Left ventricle myocardium superior (tissue), 1 donor: ENCODE data around the gene PNPLA7. TPM values are rescaled to one million over a fixed set of nuclear protein-coding genes. Genes with fewer than 3 reads are reported as not detected.
"Not testable (repeated sequence)": the region's sequence is repeated elsewhere in the genome, so short reads cannot be mapped to it uniquely, and the experiment has no call there.

Source experiments
- ATAC-seq: fragments of 200-7000 bp; cut with Tn5 transposase; one replicate; pipeline ENCODE4 v1.9.1; 2020; ENCODE audit warnings: mild to moderate bottlenecking, moderate library complexity
- DNase-seq: peaks from one replicate; pipeline ENCODE4 v3.0.0-alpha.2; 2020
- intact Hi-C: fragments of 100-400 bp; cut with micrococcal nuclease; formaldehyde crosslinking; loops from one replicate; pipeline ENCODE4 v1.11.0; 2022
- total RNA-seq: library from RNA; stranded (reverse); fragmentation: NEBNext Ultra II Directional; extraction: Animal tissue kit (Norgen Biotek cat#: 25700); gene quantifications from one replicate; pipeline ENCODE4 v1.2.1, GENCODE V29; 2021
- donor health status: DM: no; HTN: yes; CAD: no; lungs with severe emphysema.

Gene PNPLA7
- total RNA-seq, 1 donor from 2014 or later, result 10.7 TPM

- ATAC-seq (peak; percentile 92), DNase-seq (peak; percentile 99)
- intact Hi-C loops, result no loop called here
Measured at GRCh38 chr9:137578518-137579258, 28.5 kb upstream of the PNPLA7 start, which contains the start of gene DPH7. DPH7 (minus strand) TSS chr9:137578925; CDS start chr9:137578777, 148 bp downstream.

DNA sequence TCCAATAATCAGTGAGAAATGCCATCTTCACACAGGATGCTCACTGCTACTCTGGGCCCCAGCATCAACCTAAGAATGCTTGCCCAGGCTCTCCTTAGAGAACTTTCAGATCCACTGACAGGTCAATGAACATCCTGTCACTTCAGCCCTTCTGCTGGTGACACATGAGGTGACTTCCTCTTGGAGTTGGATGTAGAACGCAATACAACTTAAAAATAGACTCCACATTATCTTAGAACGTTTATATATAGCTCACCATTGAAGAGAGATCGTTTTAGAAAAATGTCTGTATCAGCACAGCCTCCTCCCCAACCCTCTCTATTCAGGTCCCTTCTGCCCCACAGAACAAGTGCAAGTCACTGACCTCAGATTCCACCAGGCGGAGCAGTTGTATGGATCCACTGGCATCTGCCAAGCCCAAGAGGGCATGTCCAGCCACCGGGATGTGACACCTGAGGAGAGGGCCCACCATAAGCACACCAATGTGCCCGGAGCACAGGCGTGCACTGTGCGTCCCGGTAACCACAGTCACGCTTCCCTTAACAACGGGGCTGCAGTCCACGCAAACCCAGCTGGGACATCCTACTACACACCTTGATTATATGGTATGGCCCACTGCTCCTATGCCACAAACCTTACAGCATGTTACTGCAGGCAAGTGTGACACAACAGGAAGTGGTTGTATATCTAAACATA, 25.7 kb upstream of the PNPLA7 start:
- DNase-seq, result peak; percentile 53
- intact Hi-C loops, result no loop called here
- ATAC-seq, result peak; percentile 65

DNA sequence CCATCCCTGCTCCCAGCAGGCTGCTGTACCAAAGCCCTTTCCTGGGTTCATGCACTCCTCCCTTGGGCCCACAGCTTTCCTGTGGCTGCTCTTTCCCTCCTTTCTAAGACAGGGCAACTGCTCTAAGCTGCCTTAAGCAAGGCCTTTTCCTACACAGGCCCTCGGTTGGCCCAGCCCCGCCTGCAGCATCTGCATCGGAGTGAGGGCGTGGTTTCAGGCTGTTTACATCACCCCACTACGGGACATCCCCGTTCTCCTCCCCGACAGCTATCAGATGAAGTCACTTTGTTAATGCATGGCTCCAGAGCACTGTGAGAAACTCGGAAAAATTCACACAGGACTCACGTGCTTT, 25.1 kb upstream of the PNPLA7 start:
- intact Hi-C loops, result no loop called here
- no peak for ATAC-seq
- DNase-seq, result no peak

DNA sequence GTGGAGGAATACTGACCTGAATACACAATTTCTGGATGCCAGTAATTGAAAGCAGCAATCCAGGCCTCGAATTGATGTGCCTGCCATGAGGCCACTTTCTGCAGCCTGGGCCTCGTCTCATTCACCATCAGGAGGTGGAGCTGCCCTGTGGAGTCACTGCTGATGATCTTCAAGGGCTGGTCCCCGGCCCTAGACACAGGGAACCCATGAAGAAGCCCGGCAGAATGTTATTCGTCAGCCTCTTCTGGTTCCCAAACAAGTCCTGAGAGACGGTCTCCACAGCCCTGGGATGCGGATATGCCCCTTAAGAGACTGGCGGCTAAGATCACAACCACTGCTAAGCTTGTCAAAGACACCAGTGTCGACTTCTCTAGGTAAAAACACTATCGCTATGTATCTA, 24.0 kb upstream of the PNPLA7 start:
- intact Hi-C loops, result no loop called here
- ATAC-seq, result no peak
- DNase-seq, result no peak

GRCh38 chr9:137570566-137570965, 20.4 kb upstream of the PNPLA7 start:
- intact Hi-C loops, result no loop called here

GRCh38 chr9:137569609-137570203, 19.5 kb upstream of the PNPLA7 start:
- intact Hi-C loops, result no loop called here
- no peak for DNase-seq
- ATAC-seq, result no peak

More at GRCh38 chr9:137570566-137570965, 20.4 kb upstream of the PNPLA7 start:
- no peak for ATAC-seq
- DNase-seq, result no peak

DNA sequence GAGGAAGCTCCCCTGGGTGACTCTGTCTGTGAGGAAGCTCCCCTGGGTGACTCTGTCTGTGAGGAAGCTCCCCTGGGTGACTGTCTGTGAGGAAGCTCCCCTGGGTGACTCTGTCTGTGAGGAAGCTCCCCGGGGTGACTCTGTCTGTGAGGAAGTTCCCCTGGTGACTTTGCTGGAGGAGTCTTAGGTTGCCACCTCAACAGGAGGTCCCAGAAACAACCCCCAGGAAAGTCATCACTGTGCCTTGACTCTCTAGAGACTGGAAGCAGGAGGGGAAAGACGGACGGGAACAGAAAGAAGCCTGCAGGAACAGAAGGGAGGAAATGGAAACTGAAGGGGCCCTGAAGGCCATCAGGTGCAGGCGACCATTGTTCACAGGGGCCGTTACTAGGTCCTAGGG, 18.2 kb upstream of the PNPLA7 start:
- DNase-seq, intact Hi-C loops, ATAC-seq: not testable (repeated sequence)

- no peak for DNase-seq
- no peak for ATAC-seq
- intact Hi-C loops, result no loop called here
Measured at GRCh38 chr9:137564817-137565411, 14.7 kb upstream of the PNPLA7 start.

- no peak for ATAC-seq
- intact Hi-C loops, result no loop called here
Measured at GRCh38 chr9:137564134-137564533, 13.9 kb upstream of the PNPLA7 start.

GRCh38 chr9:137558127-137558526, 7.9 kb upstream of the PNPLA7 start:
- no peak for DNase-seq
- no peak for ATAC-seq
- intact Hi-C loops, result no loop called here

More at GRCh38 chr9:137564134-137564533, 13.9 kb upstream of the PNPLA7 start:
- DNase-seq, result no peak

DNA sequence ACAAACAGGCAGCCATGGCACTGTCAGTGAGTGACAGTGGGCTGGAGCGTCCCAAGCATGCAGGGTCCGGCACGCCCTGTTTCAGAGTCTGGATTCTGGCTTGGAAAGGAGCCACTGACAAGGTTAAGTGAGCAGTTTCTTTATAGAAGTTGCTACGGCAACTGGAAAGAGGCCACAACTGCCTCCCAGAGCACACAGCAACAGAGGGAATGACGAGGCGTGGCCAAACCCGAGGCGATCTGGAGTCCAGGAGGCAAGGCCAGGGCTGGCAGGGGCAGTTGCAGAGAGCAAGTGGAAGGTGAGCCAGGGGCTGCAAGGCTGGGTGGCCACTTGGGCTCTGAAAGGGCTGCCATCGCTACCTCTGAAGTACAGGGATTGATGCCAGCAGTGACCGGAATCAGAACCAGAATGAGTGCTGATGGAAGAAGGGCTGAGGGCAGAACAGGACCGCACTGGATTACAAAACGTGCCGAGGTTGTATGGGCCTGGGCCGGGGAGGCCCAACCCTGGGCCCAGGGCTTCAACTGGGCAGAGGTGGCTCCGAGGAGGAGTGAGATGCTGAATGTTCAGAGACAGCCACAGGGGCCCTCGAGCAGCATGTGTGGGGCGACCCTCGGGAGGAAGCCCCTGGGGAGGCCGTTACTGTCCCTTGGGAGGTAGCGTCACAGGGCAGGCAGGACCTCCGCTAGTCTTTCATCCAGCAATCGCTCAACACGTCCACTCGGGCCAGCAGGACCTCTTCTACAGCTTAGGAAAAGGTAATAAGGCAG, 6.1 kb upstream of the PNPLA7 start:
- ATAC-seq (peak; percentile 7), DNase-seq (no peak)
- intact Hi-C loops, result no loop called here

DNA sequence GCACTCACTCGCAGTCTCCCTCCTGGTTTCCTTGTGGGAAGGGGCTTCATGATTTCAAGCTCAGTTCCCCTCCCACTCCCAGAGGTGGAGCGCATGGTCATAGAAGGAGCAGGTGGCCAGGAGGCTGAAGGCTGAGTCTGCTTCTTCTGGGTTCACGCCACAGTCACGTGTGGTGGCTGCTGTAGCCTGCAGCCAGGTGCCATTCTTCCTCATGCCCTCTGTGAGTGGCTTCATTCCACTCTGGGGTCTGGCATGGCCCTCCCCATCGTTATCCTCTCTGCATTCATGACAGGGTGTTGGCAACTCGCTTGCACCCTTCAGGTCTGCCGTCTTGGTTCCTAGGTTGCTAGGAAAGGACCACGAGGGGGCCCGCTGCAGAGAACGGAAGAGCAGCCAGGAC, 5.0 kb upstream of the PNPLA7 start:
- no peak for DNase-seq
- intact Hi-C loops, result no loop called here
- ATAC-seq, result no peak

GRCh38 chr9:137554349-137554748, 4.1 kb upstream of the PNPLA7 start:
- DNase-seq (no peak), ATAC-seq (no peak)
- intact Hi-C loops, result no loop called here

- intact Hi-C loops, ATAC-seq, DNase-seq: not testable (repeated sequence)
Measured at GRCh38 chr9:137553654-137554053, 3.5 kb upstream of the PNPLA7 start.

DNA sequence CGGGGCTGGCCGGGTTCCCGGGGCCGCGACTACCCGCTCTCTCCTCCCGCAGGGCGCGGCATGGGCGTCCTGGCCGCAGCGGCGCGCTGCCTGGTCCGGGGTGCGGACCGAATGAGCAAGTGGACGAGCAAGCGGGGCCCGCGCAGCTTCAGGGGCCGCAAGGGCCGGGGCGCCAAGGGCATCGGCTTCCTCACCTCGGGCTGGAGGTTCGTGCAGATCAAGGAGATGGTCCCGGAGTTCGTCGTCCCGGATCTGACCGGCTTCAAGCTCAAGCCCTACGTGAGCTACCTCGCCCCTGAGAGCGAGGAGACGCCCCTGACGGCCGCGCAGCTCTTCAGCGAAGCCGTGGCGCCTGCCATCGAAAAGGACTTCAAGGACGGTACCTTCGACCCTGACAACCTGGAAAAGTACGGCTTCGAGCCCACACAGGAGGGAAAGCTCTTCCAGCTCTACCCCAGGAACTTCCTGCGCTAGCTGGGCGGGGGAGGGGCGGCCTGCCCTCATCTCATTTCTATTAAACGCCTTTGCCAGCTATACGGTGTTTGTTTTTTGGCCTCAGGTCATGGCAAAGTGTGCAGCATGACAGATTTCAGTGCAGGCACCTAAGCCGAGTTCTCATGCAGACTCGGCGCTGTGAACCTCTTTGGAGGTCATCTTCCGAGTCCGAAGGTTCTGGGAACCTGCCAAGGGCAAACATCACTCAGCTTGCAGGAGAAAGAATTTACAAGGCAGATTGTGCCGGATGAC, 2.0 kb upstream of the PNPLA7 start:
- intact Hi-C loops, result no loop called here
- ATAC-seq, result peak; percentile 10
- peak; percentile 49 for DNase-seq

DNA sequence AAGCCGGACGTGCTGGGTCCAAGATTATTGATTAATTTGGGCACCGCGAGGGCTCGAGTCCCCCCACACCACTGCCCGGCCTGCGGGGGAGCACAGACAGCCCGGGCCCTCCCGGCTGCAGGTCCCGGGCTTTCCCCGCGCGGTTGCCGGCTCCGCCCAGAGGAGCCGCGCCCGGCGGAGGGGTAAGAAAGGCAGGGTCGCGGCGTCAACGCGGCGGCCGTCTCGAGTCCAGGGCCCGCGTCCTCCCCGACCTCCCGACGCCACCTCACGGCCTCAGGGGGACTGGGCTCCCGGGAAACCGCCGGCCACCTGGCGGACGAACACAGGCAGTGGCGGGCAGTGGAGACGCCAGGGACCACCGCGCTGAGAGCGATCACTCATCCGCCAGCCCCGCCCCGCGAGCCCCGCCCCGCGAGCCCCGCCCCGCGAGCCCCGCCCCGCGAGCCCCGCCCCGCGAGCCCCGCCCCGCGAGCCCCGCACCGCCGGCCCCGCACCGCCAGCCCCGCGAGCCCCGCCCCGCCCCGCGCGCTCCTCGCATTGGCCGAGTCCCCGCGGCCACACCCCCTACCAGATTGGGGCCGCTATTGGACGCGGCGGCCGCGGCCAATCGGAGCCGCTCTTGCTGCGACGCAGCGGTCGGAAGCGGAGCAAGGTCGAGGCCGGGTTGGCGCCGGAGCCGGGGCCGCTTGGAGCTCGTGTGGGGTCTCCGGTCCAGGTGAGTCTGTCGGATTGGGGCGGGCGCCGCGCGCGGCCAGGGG, 1.2 kb upstream of the PNPLA7 start, which contains the start of gene MRPL41:
TSS of gene MRPL41 (plus strand) at position 616 of the 758 bp plus-strand sequence. CDS start 203 bp downstream, outside the sequence.
- DNase-seq (peak; percentile 95), ATAC-seq (peak; percentile 74)
- intact Hi-C loops, result no loop called here

DNA sequence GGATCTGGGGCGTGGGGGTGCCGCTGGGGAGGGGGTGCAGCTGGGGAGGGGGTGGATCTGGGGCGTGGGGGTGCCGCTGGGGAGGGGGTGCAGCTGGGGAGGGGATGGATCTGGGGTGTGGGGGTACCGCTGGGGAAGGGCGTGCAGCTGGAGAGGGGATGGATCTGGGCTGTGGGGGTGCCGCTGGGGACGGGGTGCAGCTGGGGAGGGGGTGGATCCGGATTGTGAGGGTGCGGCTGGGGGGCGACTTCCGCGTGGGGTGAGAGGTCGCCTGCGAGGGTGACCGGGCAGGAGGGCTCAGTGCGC, 709 bp upstream of the PNPLA7 start:
- DNase-seq, intact Hi-C loops: not testable (repeated sequence)
- ATAC-seq, result peak; percentile 3
